SH-SY5Y (cell line): ENCODE measurements around the gene UBE2E1.

Source experiments
- GATA2 ChIP-seq: IDR thresholded peaks from 2 replicates; pipeline ENCODE4 v1.6.1; 2011; ENCODE audit warnings: mild to moderate bottlenecking, low read depth, low read length
- GATA3 ChIP-seq: IDR thresholded peaks from 2 replicates; pipeline ENCODE4 v1.6.1; 2011; ENCODE audit warnings: low read depth, mild to moderate bottlenecking, low read length, moderate library complexity

GRCh38 chr3:23825802-23826201 lies 20.0 kb downstream of the UBE2E1 start:
- TF ChIP-seq GATA2, result no peak
- no peak for TF ChIP-seq GATA3
